ENCODE results near the gene MGRN1. TPM values are rescaled to one million over a fixed set of nuclear protein-coding genes. Genes with fewer than 3 reads are reported as not detected.

The MGRN1 gene
- total RNA-seq, 1 donor from 2014 or later = 16.2 TPM

GRCh38 chr16:4636196-4636595 is 11.6 kb downstream of the MGRN1 start:
- no peak overlapping the region for H3K9ac ChIP-seq (ENCODE audit: low read depth in 1 of 3, low read length in 3 of 3)
- H3K4me3 ChIP-seq (ENCODE audit: low read length in 3 of 3) = no peak overlapping the region
- H3K36me3 ChIP-seq (ENCODE audit: control insufficient read depth in 3 of 3, insufficient read depth in 3 of 3, low read length in 3 of 3) = peaks cover 5 to 8% (median 7%) of the 10 kb centered on the region in 3 donors
- peaks cover 2 to 21% (median 4%) of the 10 kb centered on the region in 3 donors for H3K4me1 ChIP-seq (ENCODE audit: control insufficient read depth in 3 of 3, insufficient read depth in 3 of 3, low read length in 3 of 3)
- no peaks in the 10 kb centered on the region for H3K9me3 ChIP-seq (ENCODE audit: control insufficient read depth in 3 of 3, low read length in 3 of 3)
- H3K27me3 ChIP-seq (ENCODE audit: control insufficient read depth in 3 of 3, insufficient read depth in 3 of 3, low read length in 3 of 3) = no peaks in the 10 kb centered on the region
- H3K27ac ChIP-seq (ENCODE audit: low read depth, low read length) = no peak overlapping the region

- Histone ChIP-seq H3K27ac (ENCODE audit: low read depth, low read length) (peak overlapping the region; percentile 58), H3K4me3 (ENCODE audit: low read length in 3 of 3) (peak overlapping the region in 2 of 3 donors; percentile 29 to 36)
Measured at GRCh38 chr16:4637501-4638166, 13.0 kb downstream of the MGRN1 start.

GRCh38 chr16:4639899-4640509 is 15.4 kb downstream of the MGRN1 start:
- Histone ChIP-seq H3K36me3 (ENCODE audit: control insufficient read depth in 3 of 3, insufficient read depth in 3 of 3, low read length in 3 of 3) (peaks cover 2 to 3% (median 2%) of the 10 kb centered on the region in 3 donors), H3K27me3 (ENCODE audit: control insufficient read depth in 3 of 3, insufficient read depth in 3 of 3, low read length in 3 of 3) (no peaks in the 10 kb centered on the region), H3K27ac (ENCODE audit: low read depth, low read length) (no peak overlapping the region), H3K9ac (ENCODE audit: low read depth in 1 of 3, low read length in 3 of 3) (no peak overlapping the region), H3K4me1 (ENCODE audit: control insufficient read depth in 3 of 3, insufficient read depth in 3 of 3, low read length in 3 of 3) (peaks cover 2 to 22% (median 4%) of the 10 kb centered on the region in 3 donors), H3K4me3 (ENCODE audit: low read length in 3 of 3) (no peak overlapping the region), H3K9me3 (ENCODE audit: control insufficient read depth in 3 of 3, low read length in 3 of 3) (no peaks in the 10 kb centered on the region)

More at GRCh38 chr16:4637501-4638166, 13.0 kb downstream of the MGRN1 start:
- Histone ChIP-seq H3K9ac (ENCODE audit: low read depth in 1 of 3, low read length in 3 of 3) (peak overlapping the region in 2 of 3 donors; percentile 38 to 60), H3K27me3 (ENCODE audit: control insufficient read depth in 3 of 3, insufficient read depth in 3 of 3, low read length in 3 of 3) (no peaks in the 10 kb centered on the region), H3K36me3 (ENCODE audit: control insufficient read depth in 3 of 3, insufficient read depth in 3 of 3, low read length in 3 of 3) (peaks cover 5 to 8% (median 7%) of the 10 kb centered on the region in 3 donors), H3K4me1 (ENCODE audit: control insufficient read depth in 3 of 3, insufficient read depth in 3 of 3, low read length in 3 of 3) (peaks cover 2 to 22% (median 4%) of the 10 kb centered on the region in 3 donors), H3K9me3 (ENCODE audit: control insufficient read depth in 3 of 3, low read length in 3 of 3) (no peaks in the 10 kb centered on the region)

GRCh38 chr16:4640572-4641305 is 16.1 kb downstream of the MGRN1 start:
- H3K9me3 ChIP-seq (ENCODE audit: control insufficient read depth in 3 of 3, low read length in 3 of 3) = no peaks in the 10 kb centered on the region
- no peak overlapping the region for H3K27ac ChIP-seq (ENCODE audit: low read depth, low read length)
- peaks cover 2 to 22% (median 4%) of the 10 kb centered on the region in 3 donors for H3K4me1 ChIP-seq (ENCODE audit: control insufficient read depth in 3 of 3, insufficient read depth in 3 of 3, low read length in 3 of 3)
- H3K36me3 ChIP-seq (ENCODE audit: control insufficient read depth in 3 of 3, insufficient read depth in 3 of 3, low read length in 3 of 3) = peaks cover 2 to 5% (median 3%) of the 10 kb centered on the region in 3 donors
- no peak overlapping the region for H3K4me3 ChIP-seq (ENCODE audit: low read length in 3 of 3)
- H3K9ac ChIP-seq (ENCODE audit: low read depth in 1 of 3, low read length in 3 of 3) = no peak overlapping the region
- H3K27me3 ChIP-seq (ENCODE audit: control insufficient read depth in 3 of 3, insufficient read depth in 3 of 3, low read length in 3 of 3) = no peaks in the 10 kb centered on the region

GRCh38 chr16:4641306-4641687 is 16.7 kb downstream of the MGRN1 start:
- peaks cover 2 to 22% (median 4%) of the 10 kb centered on the region in 3 donors for H3K4me1 ChIP-seq (ENCODE audit: control insufficient read depth in 3 of 3, insufficient read depth in 3 of 3, low read length in 3 of 3)
- H3K9me3 ChIP-seq (ENCODE audit: control insufficient read depth in 3 of 3, low read length in 3 of 3) = no peaks in the 10 kb centered on the region
- no peaks in the 10 kb centered on the region for H3K27me3 ChIP-seq (ENCODE audit: control insufficient read depth in 3 of 3, insufficient read depth in 3 of 3, low read length in 3 of 3)
- no peak overlapping the region for H3K4me3 ChIP-seq (ENCODE audit: low read length in 3 of 3)
- no peak overlapping the region for H3K9ac ChIP-seq (ENCODE audit: low read depth in 1 of 3, low read length in 3 of 3)
- H3K27ac ChIP-seq (ENCODE audit: low read depth, low read length) = no peak overlapping the region
- peaks cover 2 to 7% (median 5%) of the 10 kb centered on the region in 3 donors for H3K36me3 ChIP-seq (ENCODE audit: control insufficient read depth in 3 of 3, insufficient read depth in 3 of 3, low read length in 3 of 3)

- H3K36me3 ChIP-seq (ENCODE audit: control insufficient read depth in 3 of 3, insufficient read depth in 3 of 3, low read length in 3 of 3) = peaks cover 2 to 9% (median 9%) of the 10 kb centered on the region in 3 donors
- no peaks in the 10 kb centered on the region for H3K9me3 ChIP-seq (ENCODE audit: control insufficient read depth in 3 of 3, low read length in 3 of 3)
- peaks cover 2 to 22% (median 4%) of the 10 kb centered on the region in 3 donors for H3K4me1 ChIP-seq (ENCODE audit: control insufficient read depth in 3 of 3, insufficient read depth in 3 of 3, low read length in 3 of 3)
- H3K27me3 ChIP-seq (ENCODE audit: control insufficient read depth in 3 of 3, insufficient read depth in 3 of 3, low read length in 3 of 3) = no peaks in the 10 kb centered on the region
- no peak overlapping the region for H3K27ac ChIP-seq (ENCODE audit: low read depth, low read length)
- no peak overlapping the region for H3K9ac ChIP-seq (ENCODE audit: low read depth in 1 of 3, low read length in 3 of 3)
- no peak overlapping the region for H3K4me3 ChIP-seq (ENCODE audit: low read length in 3 of 3)
Measured at GRCh38 chr16:4641895-4642294, 17.3 kb downstream of the MGRN1 start.

- no peaks in the 10 kb centered on the region for H3K4me1 ChIP-seq (ENCODE audit: control insufficient read depth in 3 of 3, insufficient read depth in 3 of 3, low read length in 3 of 3)
- no peaks in the 10 kb centered on the region for H3K9me3 ChIP-seq (ENCODE audit: control insufficient read depth in 3 of 3, low read length in 3 of 3)
- H3K36me3 ChIP-seq (ENCODE audit: control insufficient read depth in 3 of 3, insufficient read depth in 3 of 3, low read length in 3 of 3) = peaks cover 14 to 20% (median 16%) of the 10 kb centered on the region in 3 donors
- H3K9ac ChIP-seq (ENCODE audit: low read depth in 1 of 3, low read length in 3 of 3) = no peak overlapping the region
- no peaks in the 10 kb centered on the region for H3K27me3 ChIP-seq (ENCODE audit: control insufficient read depth in 3 of 3, insufficient read depth in 3 of 3, low read length in 3 of 3)
- no peak overlapping the region for H3K4me3 ChIP-seq (ENCODE audit: low read length in 3 of 3)
- H3K27ac ChIP-seq (ENCODE audit: low read depth, low read length) = no peak overlapping the region
Measured at GRCh38 chr16:4646773-4647643, 22.4 kb downstream of the MGRN1 start.

- Histone ChIP-seq H3K27me3 (ENCODE audit: control insufficient read depth in 3 of 3, insufficient read depth in 3 of 3, low read length in 3 of 3) (no peaks in the 10 kb centered on the region), H3K27ac (ENCODE audit: low read depth, low read length) (no peak overlapping the region), H3K4me1 (ENCODE audit: control insufficient read depth in 3 of 3, insufficient read depth in 3 of 3, low read length in 3 of 3) (no peaks in the 10 kb centered on the region), H3K9ac (ENCODE audit: low read depth in 1 of 3, low read length in 3 of 3) (no peak overlapping the region), H3K9me3 (ENCODE audit: control insufficient read depth in 3 of 3, low read length in 3 of 3) (no peaks in the 10 kb centered on the region), H3K36me3 (ENCODE audit: control insufficient read depth in 3 of 3, insufficient read depth in 3 of 3, low read length in 3 of 3) (peaks cover 20 to 26% (median 21%) of the 10 kb centered on the region in 3 donors), H3K4me3 (ENCODE audit: low read length in 3 of 3) (no peak overlapping the region)
Measured at GRCh38 chr16:4647644-4647980, 23.0 kb downstream of the MGRN1 start.

- no peaks in the 10 kb centered on the region for H3K9me3 ChIP-seq (ENCODE audit: control insufficient read depth in 3 of 3, low read length in 3 of 3)
- no peak overlapping the region for H3K27ac ChIP-seq (ENCODE audit: low read depth, low read length)
- H3K4me1 ChIP-seq (ENCODE audit: control insufficient read depth in 3 of 3, insufficient read depth in 3 of 3, low read length in 3 of 3) = no peaks in the 10 kb centered on the region
- H3K36me3 ChIP-seq (ENCODE audit: control insufficient read depth in 3 of 3, insufficient read depth in 3 of 3, low read length in 3 of 3) = peaks cover 24 to 31% (median 25%) of the 10 kb centered on the region in 3 donors
- H3K27me3 ChIP-seq (ENCODE audit: control insufficient read depth in 3 of 3, insufficient read depth in 3 of 3, low read length in 3 of 3) = no peaks in the 10 kb centered on the region
- H3K9ac ChIP-seq (ENCODE audit: low read depth in 1 of 3, low read length in 3 of 3) = no peak overlapping the region
- H3K4me3 ChIP-seq (ENCODE audit: low read length in 3 of 3) = no peak overlapping the region
Measured at GRCh38 chr16:4648917-4649316, 24.3 kb downstream of the MGRN1 start.

Measured in skeletal muscle tissue (tissue), 4 donors.